Cardiac muscle cell (in vitro differentiated cells and primary cell): ENCODE results near the gene SPACA6. TPM values are rescaled to one million over a fixed set of nuclear protein-coding genes. Genes with fewer than 3 reads are reported as not detected.
"Not testable (repeated sequence)": the region's sequence is repeated elsewhere in the genome, so short reads cannot be mapped to it uniquely, and the experiment has no call there.

Experiments used
- DNase-seq, 2 donors: peaks; one replicate each; pipeline versions ENCODE4 v3.0.0 to v3.0.0-alpha.2; 2010 to 2017; ENCODE audit warnings: low read depth in 1 of 2, low spot score in 1 of 2
- H3K27ac ChIP-seq: fragments of 200-600 bp; sonication (generic); 2 replicates; pipeline ENCODE4 v1.5.1; 2016
- H3K27me3 ChIP-seq: fragments of 200-600 bp; sonication (generic); 2 replicates; pipeline ENCODE4 v1.6.0; 2016; ENCODE audit warnings: control low read depth
- H3K36me3 ChIP-seq: fragments of 200-600 bp; sonication (generic); 2 replicates; pipeline ENCODE4 v1.5.1; 2016; ENCODE audit warnings: control low read depth
- H3K4me1 ChIP-seq: fragments of 200-600 bp; sonication (generic); 2 replicates; pipeline ENCODE4 v1.8.1; 2017; ENCODE audit warnings: low read depth, mild to moderate bottlenecking, mixed run types
- H3K4me3 ChIP-seq: fragments of 200-600 bp; sonication (generic); 2 replicates; pipeline ENCODE4 v1.5.1; 2016; ENCODE audit warnings: mild to moderate bottlenecking
- H3K9me3 ChIP-seq: fragments of 200-600 bp; sonication (generic); 2 replicates; pipeline ENCODE4 v1.5.1; 2017; ENCODE audit warnings: low read depth, mild to moderate bottlenecking, control low read depth
- CTCF ChIP-seq: IDR thresholded peaks from 2 replicates; pipeline ENCODE4 v1.5.1; 2012; ENCODE audit warnings: low read depth, mild to moderate bottlenecking, low read length
- polyA plus RNA-seq: library from polyadenylated mRNA; unstranded; fragments of >200 nt; fragmentation: Nextera tagmentation; extraction: Ambion mirVana; gene quantifications from 2 replicates; pipeline ENCODE4 v1.2.1, GENCODE V29; 2016
- total RNA-seq: library from RNA; depleted of rRNA; stranded (reverse); fragments of >200 nt; gene quantifications from 2 replicates; pipeline ENCODE4 v1.2.3, GENCODE V29; 2016

Gene SPACA6
- total and polyA plus RNA-seq, 2 experiments from 2014 or later = 13.8 to 16.5 TPM

DNA sequence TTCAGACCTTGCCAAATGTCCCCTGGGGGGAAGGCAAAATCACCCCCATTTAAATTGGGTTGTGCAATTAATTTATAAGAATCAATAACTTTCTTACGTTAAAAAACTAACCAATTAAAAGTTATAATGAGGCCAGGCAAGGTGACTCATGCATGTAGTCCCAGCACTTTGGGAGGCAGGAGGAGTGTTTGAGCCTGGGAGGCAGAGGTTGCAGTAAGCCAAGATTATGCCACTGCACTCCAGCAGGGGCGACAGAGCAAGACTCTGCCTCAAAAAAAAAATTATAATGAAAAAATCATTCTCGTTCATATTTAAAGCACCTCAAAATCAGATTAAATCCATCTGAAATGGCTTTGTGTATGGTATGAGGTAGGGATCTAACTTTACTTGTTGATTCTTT lies 28.1 kb upstream of the SPACA6 start:
- H3K9me3 ChIP-seq = no peaks in the 10 kb centered on the region
- H3K27me3 ChIP-seq = peaks cover 3% of the 10 kb centered on the region
- DNase-seq = peak in 1 of 2 donors; percentile 29
- TF ChIP-seq CTCF = peak; percentile 26
- no peaks in the 10 kb centered on the region for H3K36me3 ChIP-seq
- no peaks in the 10 kb centered on the region for H3K4me1 ChIP-seq
- no peak overlapping the region for H3K27ac ChIP-seq
- no peak overlapping the region for H3K4me3 ChIP-seq

DNA sequence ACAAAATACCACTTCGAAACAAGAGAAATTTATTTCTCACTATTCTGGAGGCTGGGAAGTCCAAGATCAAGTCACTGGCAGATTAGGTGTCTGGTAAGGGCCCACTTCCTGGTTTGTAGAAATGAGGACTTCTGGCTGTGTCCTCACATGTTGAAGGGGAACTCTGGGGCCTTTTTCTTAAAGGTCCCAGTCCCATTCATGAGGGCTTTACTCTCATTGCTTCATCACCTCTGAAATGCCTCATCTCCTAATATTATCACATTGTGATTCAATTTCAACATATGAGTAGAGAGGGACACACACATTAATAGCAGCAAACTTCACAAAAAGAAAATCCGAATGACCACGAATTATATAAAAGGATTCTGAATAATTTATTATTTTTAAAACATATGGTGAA lies 24.9 kb upstream of the SPACA6 start:
- Histone ChIP-seq H3K4me3 (no peak overlapping the region), H3K9me3 (no peaks in the 10 kb centered on the region), H3K27ac (no peak overlapping the region), H3K36me3 (no peaks in the 10 kb centered on the region), H3K27me3 (no peaks in the 10 kb centered on the region), H3K4me1 (no peaks in the 10 kb centered on the region)
- no peak for DNase-seq
- TF ChIP-seq CTCF = no peak

GRCh38 chr19:51675911-51676565 lies 17.1 kb upstream of the SPACA6 start:
- not testable (repeated sequence) for H3K9me3 ChIP-seq, H3K4me1 ChIP-seq, H3K27ac ChIP-seq, H3K4me3 ChIP-seq, H3K36me3 ChIP-seq, H3K27me3 ChIP-seq
- peak; percentile 12 to 51 for DNase-seq
- peak; percentile 40 for TF ChIP-seq CTCF

DNA sequence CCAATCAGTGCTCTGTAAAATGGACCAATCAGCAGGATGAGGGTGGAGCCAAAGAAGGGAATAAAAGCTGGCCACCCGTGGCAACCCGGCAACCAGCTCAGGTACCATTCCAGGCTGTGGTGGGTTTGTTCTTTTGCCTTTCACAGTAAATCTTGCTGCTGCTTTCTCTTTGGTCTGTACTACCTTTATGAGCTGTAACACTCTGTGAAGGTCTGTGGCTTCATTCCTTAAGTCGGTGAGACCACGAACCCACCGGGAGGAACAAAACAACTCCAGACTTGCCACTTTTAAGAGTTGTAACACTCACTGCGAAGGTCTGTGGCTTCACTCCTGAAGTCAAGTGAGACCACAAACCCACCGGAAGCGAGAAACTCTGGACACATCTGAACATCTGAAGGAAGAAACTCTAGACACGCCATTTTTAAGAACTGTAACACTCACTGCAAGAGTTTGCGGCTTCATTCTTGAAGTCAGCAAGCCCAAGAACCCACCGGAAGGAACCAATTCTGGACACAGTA lies 16.5 kb upstream of the SPACA6 start:
- no peaks in the 10 kb centered on the region for H3K4me1 ChIP-seq
- no peak for TF ChIP-seq CTCF
- H3K4me3 ChIP-seq = no peak overlapping the region
- H3K27me3 ChIP-seq = no peaks in the 10 kb centered on the region
- no peak overlapping the region for H3K27ac ChIP-seq
- no peaks in the 10 kb centered on the region for H3K9me3 ChIP-seq
- DNase-seq = no peak
- H3K36me3 ChIP-seq = no peaks in the 10 kb centered on the region

DNA sequence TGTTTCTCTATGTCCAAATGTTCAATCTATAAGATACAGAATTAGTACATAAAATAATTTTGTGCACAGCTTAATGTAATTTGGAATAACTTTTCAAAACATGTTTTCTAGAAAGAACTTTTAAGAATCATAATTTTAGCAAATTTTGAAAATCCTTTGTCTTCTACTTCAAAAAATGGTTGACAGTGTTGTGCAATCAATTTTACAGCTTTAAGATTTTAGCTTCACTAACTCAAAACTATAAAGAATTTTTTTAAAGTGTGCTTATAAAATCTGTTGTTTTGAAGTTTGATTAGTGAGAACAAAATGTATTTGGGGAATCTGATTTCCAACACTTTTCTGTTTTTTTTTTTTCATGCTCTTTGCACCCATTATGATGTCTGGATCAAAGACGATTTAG lies 12.7 kb upstream of the SPACA6 start:
- no peak for DNase-seq
- Histone ChIP-seq H3K27me3 (no peaks in the 10 kb centered on the region), H3K36me3 (no peaks in the 10 kb centered on the region), H3K9me3 (no peaks in the 10 kb centered on the region), H3K4me1 (no peaks in the 10 kb centered on the region), H3K27ac (no peak overlapping the region), H3K4me3 (no peak overlapping the region)
- no peak for TF ChIP-seq CTCF
